Muscle layer of duodenum (tissue), 2 donors: Measurements from ENCODE around the gene KRTAP10-2.
"Not testable (repeated sequence)": the region's sequence is repeated elsewhere in the genome, so short reads cannot be mapped to it uniquely, and the experiment has no call there.

Experiments
- H3K27ac ChIP-seq: one replicate; pipeline ENCODE4 v1.7.0; 2013; ENCODE audit warnings: mild to moderate bottlenecking, low read length
- H3K27me3 ChIP-seq: one replicate; pipeline ENCODE4 v1.7.0; 2013; ENCODE audit warnings: low read depth, mild to moderate bottlenecking, control low read depth, low read length
- H3K36me3 ChIP-seq, 2 donors: one replicate each; pipeline ENCODE4 v1.7.0; 2013; ENCODE audit warnings: low read length in 2 of 2, control low read depth in 1 of 2, mild to moderate bottlenecking in 1 of 2; ENCODE audit not compliant: insufficient read depth in 2 of 2, control insufficient read depth in 1 of 2
- H3K4me1 ChIP-seq, 2 donors: one replicate each; pipeline ENCODE4 v1.7.0; 2013; ENCODE audit warnings: low read length in 2 of 2, mild to moderate bottlenecking in 2 of 2, control low read depth in 1 of 2, moderate library complexity in 1 of 2; ENCODE audit not compliant: insufficient read depth in 2 of 2, control insufficient read depth in 1 of 2
- H3K4me3 ChIP-seq, 2 donors: one replicate each; pipeline ENCODE4 v1.7.0; 2013; ENCODE audit warnings: low read length in 2 of 2, low read depth in 1 of 2, mild to moderate bottlenecking in 1 of 2
- H3K9me3 ChIP-seq, 2 donors: one replicate each; pipeline ENCODE4 v1.7.0; 2013; ENCODE audit warnings: low read length in 2 of 2, control low read depth in 1 of 2, mild to moderate bottlenecking in 1 of 2; ENCODE audit not compliant: control insufficient read depth in 1 of 2
- donor health status: healthy.

KRTAP10-2 gene

DNA sequence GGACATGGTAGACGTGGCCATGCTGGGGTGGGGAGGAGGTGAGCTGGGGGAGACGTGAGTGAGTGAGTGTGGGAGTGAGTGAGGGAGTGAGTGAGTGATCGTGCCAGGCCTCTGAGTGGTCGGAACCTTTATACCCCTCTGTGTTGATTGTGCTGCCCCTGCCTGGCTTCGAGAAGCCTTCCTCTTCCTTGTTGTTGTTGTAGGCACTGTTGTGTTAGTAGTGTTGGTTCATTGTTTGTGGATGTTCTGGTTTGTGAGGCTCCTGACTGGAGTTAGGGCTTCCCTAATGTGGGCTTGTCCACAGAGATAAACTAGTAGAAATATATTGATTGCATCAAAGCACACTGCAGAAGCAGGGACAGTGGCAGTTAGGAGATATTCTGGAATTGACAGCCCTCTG lies 7.4 kb upstream of the KRTAP10-2 start, which contains the start of gene KRTAP10-3:
TSS of gene KRTAP10-3 (minus strand) at position 101 of the 400 bp plus-strand sequence. CDS start at position 21, 80 bp downstream.
- Histone ChIP-seq H3K27ac (no peak within 1 kb of the TSS), H3K27me3 (no peaks in the 10 kb centered on the region), H3K4me3 (no peak within 1 kb of the TSS), H3K9me3 (peaks cover 0 to 8% of the 10 kb centered on the region in 2 donors), H3K36me3 (no peaks in the 10 kb centered on the region), H3K4me1 (no peaks in the 10 kb centered on the region)

DNA sequence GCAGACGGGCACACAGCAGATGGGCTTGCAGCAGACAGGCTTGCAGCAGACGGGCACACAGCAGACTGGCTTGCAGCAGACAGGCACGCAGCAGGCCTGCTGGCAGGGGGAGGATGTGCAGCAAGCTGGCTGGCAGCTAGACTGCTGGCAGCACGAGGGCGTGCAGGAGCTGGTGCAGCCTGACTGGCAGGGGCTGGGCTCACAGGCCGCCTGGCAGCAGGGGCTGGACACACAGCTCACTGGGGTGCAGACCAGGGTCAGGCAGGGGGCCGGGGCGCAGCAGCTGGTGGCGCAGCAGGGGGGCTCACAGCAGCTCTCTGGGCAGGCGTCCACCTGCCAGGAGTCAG lies 7.0 kb upstream of the KRTAP10-2 start:
- not testable (repeated sequence) for H3K27ac ChIP-seq, H3K4me1 ChIP-seq, H3K4me3 ChIP-seq, H3K36me3 ChIP-seq, H3K9me3 ChIP-seq, H3K27me3 ChIP-seq

DNA sequence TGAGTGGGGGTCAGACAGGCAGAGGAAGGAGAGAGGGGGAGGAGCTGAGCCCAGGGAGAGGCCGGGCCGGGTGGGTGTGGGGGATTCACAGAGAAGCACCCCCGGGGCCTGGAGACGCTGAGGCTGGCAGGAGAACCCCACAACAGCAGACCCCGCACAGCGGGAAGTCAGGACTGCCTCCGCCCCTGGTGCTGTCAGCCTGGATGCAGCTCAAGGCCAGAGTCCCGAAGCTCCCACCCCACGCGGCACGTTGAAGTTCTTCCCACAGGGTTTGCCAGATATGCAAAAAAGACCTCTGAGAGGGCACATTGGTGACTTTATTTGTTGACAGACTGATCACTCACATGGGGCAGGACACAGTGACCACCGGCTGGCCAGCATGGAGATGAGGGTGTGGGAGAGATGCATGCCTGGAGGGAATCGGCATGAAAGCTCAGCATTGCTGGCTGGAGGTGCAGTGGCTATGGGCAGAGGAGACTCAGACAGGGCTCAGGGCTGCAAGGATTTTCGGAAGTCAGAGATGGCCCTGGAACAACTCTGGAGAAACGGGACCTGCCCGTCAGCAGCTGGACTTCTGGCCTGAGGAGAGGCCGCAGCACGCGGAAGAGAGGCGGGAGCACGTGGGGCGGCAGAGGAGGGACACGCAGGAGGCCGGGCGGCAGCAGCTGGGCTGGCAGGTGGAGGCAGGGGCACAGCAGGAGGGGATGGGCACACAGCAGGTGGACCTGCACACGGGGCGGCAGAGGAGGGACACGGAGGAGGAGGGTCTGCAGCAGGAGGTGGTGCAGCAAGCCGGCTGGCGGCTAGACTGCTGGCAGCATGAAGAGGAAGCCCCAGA lies 6.4 kb upstream of the KRTAP10-2 start:
- H3K4me1 ChIP-seq = no peaks in the 10 kb centered on the region
- H3K36me3 ChIP-seq = no peaks in the 10 kb centered on the region
- no peak overlapping the region for H3K4me3 ChIP-seq
- no peak overlapping the region for H3K27ac ChIP-seq
- H3K27me3 ChIP-seq = no peaks in the 10 kb centered on the region
- H3K9me3 ChIP-seq = peaks cover 0 to 7% of the 10 kb centered on the region in 2 donors

DNA sequence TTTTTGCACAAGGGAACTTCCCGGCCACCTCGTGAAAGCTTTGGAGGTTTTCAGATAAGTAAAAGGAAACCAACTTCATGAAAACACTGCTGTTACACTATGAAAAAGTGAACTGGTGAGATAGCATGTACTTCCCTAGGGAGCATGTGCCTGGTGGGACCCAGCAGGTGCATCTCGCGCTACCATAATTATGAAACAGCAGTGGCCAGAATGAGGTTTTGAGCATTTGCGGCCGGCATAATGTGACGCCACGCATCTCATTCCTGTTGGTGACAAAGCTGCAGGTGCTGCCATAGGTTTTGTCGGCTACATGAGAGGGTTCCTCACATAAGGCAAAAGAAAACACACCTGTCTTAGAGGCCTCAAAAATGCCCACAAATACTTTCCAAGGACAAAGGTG lies 5.6 kb upstream of the KRTAP10-2 start:
- peaks cover 0 to 4% of the 10 kb centered on the region in 2 donors for H3K9me3 ChIP-seq
- no peak overlapping the region for H3K4me3 ChIP-seq
- H3K4me1 ChIP-seq = no peaks in the 10 kb centered on the region
- no peaks in the 10 kb centered on the region for H3K27me3 ChIP-seq
- H3K27ac ChIP-seq = no peak overlapping the region
- no peaks in the 10 kb centered on the region for H3K36me3 ChIP-seq

DNA sequence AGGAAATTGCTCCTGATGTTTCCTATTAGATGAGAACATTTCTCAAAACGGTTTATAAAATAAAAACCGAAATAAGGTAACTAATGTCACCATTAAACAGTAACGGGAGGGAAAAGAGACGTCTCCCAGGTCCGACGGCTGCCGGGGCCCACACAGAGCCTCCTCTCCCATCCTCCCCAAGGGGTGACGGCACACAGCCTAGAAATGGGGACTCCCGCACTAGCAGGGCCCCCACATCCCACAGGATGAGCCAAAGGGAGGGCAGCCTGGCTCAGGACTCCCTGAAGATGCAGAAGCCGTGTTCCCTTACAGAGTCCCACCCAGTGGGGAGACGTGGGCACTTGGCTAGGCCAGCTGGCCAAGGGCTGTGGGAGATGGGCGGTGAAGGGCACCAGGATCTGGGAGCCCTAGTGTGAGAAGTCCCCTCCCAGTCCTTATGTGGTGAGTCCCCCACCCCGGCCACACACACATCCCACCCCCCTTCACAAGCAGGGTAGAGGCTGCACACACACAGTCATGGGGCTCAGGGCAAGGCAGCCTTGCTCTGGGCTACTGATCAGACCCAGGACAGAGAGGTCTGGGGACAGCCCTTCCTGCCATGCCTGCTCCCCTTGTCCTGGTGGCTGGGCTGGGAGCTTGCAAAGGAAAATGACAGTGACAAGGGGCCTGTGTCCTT lies 4.0 kb upstream of the KRTAP10-2 start:
- Histone ChIP-seq H3K9me3 (peaks cover 0 to 4% of the 10 kb centered on the region in 2 donors), H3K27ac (no peak overlapping the region), H3K36me3 (no peaks in the 10 kb centered on the region), H3K27me3 (no peaks in the 10 kb centered on the region), H3K4me3 (no peak overlapping the region), H3K4me1 (no peaks in the 10 kb centered on the region)

DNA sequence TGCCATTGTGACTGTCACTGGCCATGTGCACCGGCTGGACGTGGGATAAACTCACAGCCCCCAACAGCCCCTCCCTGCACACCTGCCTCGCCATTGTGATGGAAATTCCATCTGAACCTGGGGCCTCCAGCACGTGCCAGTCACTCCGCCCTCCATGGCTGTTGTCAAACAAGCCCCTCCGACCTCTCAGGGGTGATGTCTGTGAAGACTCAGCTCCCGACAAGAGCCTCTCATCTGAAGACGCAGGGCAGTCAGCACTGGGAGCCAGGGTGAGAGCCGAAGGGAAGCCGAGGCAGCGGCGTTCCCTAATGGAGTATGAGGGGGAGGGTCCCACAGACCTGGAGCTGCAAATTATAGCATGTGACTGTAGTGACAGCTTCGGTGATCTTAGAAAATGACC lies 1.4 kb upstream of the KRTAP10-2 start:
- Histone ChIP-seq H3K4me3 (no peak overlapping the region), H3K36me3 (no peaks in the 10 kb centered on the region), H3K27me3 (no peaks in the 10 kb centered on the region)

DNA sequence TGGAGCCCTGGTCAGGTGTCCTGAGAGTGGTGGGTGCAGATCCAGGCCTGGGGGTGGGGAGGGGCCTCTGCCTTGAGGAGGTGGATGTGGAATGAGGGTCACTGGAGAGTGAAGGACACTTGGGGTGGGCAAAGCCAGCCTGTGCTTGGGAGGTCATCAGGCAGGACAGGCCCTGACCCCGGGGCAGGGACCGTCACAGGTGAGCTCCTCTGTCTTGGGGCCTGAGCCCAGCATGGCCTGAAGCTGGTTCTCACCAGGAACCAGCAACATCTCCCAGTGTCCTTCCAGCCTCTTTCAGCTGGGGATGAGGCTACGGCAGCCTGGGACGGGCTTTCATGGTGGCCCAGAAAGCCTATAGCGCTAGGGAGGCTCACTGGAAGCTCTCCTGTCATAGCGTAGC lies 831 bp upstream of the KRTAP10-2 start:
- Histone ChIP-seq H3K27ac (no peak overlapping the region), H3K27me3 (no peaks in the 10 kb centered on the region), H3K36me3 (no peaks in the 10 kb centered on the region), H3K4me1 (peaks cover 4 to 7% of the 10 kb centered on the region in 2 donors), H3K4me3 (no peak overlapping the region), H3K9me3 (peaks cover 0 to 4% of the 10 kb centered on the region in 2 donors)

More for the DNA sequence above, 1.4 kb upstream of the KRTAP10-2 start:
- H3K27ac ChIP-seq = no peak overlapping the region
- peaks cover 4 to 7% of the 10 kb centered on the region in 2 donors for H3K4me1 ChIP-seq
- H3K9me3 ChIP-seq = peaks cover 0 to 4% of the 10 kb centered on the region in 2 donors

DNA sequence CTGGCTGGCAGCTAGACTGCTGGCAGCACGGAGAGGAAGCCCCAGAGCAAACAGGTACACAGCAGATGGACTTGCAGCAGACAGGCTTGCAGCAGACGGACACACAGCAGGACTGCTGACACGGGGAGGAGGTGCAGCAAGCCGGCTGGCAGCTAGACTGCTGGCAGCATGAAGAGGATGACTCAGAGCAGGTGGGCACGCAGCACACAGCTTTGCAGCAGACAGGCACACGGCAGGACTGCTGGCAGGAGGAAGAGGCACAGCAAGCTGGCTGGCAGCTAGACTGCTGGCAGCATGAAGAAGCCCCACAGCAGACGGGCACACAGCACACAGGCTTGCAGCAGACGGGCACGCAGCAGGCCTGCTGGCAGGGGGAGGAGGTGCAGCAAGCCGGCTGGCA lies 498 bp downstream of the KRTAP10-2 start:
- no peak overlapping the region for H3K4me3 ChIP-seq
- H3K9me3 ChIP-seq = peaks cover 3 to 9% of the 10 kb centered on the region in 2 donors
- H3K27ac ChIP-seq = no peak overlapping the region
- no peaks in the 10 kb centered on the region for H3K27me3 ChIP-seq
- peaks cover 4 to 7% of the 10 kb centered on the region in 2 donors for H3K4me1 ChIP-seq
- no peaks in the 10 kb centered on the region for H3K36me3 ChIP-seq

DNA sequence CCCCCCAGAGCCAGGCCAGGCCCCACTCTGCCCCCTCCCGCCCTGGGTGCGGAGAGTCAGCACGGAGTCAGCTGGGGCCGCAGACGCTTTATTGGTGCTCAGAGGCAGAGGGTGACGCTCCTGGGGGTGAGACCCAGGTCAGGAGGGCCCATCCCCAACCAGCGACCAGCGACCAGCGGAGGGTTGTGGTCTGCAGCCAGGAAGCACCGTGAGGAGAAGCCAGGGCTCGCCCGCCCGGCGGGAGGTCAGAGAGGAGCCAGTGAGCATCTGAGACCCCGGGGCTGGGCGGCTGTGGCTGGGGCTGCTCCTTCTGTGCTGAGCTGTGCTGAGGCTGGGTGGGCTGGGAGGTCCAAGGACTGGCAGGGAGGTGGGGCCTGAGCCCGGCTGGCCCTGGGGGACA lies 1.0 kb downstream of the KRTAP10-2 start:
- not testable (repeated sequence) for H3K4me3 ChIP-seq, H3K4me1 ChIP-seq, H3K27me3 ChIP-seq, H3K36me3 ChIP-seq, H3K27ac ChIP-seq, H3K9me3 ChIP-seq

DNA sequence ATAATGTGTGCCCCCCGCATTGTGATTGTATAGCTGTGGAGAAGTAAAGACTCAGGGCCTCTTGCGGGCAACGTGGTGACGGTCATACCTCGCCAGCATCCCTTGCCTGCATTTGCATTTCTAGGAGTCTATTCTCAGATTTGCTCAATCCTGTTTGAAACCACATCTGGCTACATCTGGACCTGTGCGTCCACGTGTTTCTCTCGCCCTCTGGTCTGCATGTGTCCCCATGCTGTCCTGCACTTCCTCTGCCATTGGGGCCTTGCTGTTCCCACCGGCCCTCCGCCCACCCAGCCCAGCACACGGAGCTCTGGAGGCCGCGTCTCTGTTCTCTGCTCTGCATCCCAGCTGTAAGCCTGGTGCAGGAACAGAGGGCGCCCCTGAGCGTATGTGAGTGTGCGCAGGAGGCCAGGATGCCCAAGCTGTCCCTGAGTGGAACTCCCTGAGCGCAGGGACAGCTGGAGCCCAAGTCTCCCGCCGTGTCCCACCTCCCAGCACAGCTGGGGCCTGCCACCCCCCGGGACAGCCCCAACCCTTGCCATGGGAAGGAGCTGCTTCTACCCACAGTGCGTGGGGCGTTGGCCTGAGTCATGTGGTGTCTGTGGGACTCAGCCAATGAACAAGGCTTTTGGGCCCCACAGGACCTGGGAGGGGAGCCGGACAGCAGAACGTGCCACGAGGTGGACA lies 1.6 kb downstream of the KRTAP10-2 start:
- Histone ChIP-seq H3K4me1 (peaks cover 4 to 7% of the 10 kb centered on the region in 2 donors), H3K9me3 (peaks cover 3 to 9% of the 10 kb centered on the region in 2 donors), H3K27me3 (no peaks in the 10 kb centered on the region), H3K36me3 (no peaks in the 10 kb centered on the region), H3K4me3 (no peak overlapping the region), H3K27ac (no peak overlapping the region)

DNA sequence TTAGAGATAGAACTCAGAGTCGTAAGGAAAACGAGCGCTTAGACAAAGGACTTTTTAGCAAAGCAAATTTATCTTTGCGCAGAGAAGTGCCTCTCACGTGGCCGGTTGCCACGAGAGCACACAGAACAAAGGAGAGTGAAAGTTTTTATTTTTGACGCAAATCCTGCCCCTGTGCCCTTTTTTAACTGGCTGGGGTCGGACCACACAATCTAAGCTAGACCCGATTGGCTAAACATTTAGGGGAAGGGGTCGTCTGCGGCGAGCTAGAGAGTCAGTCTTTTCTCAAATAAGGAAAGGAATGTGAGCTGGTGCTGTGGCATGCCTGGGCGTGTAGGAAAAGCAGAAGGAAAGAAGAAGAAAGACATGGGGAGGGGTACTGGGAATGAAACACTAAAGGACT lies 2.4 kb downstream of the KRTAP10-2 start:
- no peak overlapping the region for H3K27ac ChIP-seq
- peaks cover 4 to 7% of the 10 kb centered on the region in 2 donors for H3K4me1 ChIP-seq
- no peaks in the 10 kb centered on the region for H3K36me3 ChIP-seq
- peaks cover 3 to 5% of the 10 kb centered on the region in 2 donors for H3K9me3 ChIP-seq
- no peaks in the 10 kb centered on the region for H3K27me3 ChIP-seq
- no peak overlapping the region for H3K4me3 ChIP-seq
